Stimulated activated CD8-positive, alpha-beta memory T cell treated with anti-CD3 and anti-CD28 coated beads, Interleukin-12 subunit alpha, Interleukin-12 subunit beta, amount 100 ng/mL, for 24 hours (primary cell): ENCODE data around the gene CSTF2.

Experiments
- DNase-seq: peaks from one replicate; pipeline ENCODE4 v3.0.0-alpha.2; 2020; ENCODE audit errors: extremely low read depth

Gene CSTF2

DNA sequence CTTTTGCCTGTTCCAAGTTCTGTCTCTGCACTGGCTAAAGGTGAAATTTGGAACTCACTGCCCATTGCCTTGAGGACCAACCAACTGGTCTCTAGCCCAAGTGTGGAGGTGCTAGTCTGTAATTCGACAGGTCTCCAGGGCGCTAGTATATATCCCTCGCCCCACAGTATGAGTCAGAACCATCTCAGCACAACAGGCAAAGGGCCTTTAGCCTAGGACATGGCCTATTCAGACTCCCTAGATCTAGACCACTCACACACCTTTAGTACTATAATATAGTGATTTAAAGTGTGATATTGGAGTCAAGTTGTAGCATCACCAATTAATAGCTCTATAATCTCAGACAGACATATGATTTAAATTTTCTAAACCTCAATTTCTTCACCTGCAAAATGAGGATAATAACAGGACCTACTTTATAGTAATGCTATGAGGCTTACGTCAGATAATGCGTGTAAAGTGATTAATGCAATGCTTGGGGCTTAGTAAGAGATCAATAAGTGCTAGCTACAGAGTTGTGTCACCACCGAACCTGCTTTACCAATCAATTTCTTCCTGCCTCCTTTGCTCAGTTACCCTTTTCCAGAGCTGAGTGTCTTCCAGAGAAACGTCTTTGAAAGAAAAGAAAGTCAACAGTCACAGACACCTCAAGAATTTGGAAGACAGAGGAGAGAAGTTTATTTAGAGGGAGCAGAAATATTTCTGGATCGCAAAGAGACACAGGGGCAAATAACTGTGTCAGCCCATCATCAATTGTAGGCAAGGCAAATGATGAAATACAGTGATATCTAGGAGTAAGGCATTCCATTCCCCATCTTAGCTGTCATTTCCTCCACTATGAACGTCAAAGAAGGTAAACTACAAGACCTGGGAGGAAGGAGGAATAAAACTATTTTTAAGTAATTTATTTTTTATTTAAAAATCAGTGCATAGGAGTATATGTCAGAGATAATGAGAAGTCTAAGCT is 51.7 kb downstream of the CSTF2 start:
- no peak for DNase-seq

DNA sequence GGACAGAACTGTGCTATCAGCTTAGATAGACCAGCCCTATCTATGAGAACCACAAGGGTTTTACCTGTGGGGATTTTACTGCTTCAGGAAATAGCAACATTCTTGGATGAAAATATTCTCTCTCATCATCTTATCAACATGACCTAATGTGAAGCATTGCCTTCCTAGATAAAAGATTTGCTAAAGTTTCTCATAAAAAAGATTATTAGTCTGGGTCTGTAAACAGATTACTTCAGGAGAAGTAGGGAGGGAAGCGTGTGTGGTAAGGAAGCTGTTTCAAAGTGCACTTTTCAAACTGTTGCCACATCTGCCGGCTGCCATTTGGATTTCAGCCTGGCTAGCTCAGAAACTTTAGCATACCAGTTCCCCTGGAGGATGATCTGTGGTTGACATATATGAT is 54.1 kb downstream of the CSTF2 start, which contains the start of gene NOX1:
Gene NOX1 (minus strand): TSS at position 35 of the 400 bp plus-strand sequence. CDS start 220 bp downstream, outside the sequence.
- DNase-seq = no peak

DNA sequence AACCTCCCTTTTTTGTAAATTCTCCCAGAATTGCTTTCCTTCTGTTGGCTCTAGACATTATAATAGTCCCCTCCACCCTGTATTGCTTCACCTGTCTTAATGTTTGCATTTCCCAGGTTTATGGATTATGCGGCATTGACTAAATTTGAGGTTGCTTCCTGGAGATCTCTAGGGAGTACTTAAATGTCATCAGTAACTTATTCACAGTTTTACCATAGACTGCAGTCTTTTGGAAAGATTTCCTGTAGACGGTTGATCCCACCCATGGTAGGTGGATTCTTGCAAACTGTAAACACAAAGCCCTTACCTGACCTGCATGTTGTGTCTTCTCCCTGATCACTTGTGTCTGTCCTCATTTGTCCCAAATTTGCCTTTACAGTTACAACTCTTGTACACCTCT is 60.2 kb downstream of the CSTF2 start:
- DNase-seq = no peak

DNA sequence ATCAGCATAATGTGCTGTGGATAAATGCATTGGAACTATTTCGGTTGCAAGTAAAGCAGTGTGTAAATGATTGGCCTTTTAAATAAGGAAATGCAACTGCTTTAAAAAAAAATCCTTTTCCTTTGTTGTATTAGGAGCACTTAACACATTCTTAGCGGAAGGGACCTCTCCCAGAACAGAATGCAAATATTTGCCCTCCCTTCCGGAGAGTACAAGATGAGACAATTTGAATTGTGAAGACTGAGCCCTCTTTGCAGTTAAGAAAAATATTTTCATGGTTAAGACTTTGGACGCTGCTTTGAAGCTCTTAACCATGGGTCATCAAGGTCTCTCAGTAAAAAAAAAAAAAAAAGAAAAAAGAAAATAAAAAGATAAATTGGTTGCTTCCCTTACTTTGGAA is 63.5 kb downstream of the CSTF2 start:
- no peak for DNase-seq
